Middle frontal gyrus (tissue), 1 donor: ENCODE data around the gene SMAD1.
A peak's percentile ranks its signal among the peaks of the same experiment; 100 is the strongest.

ENCODE experiments used
- DNase-seq: peaks from one replicate; pipeline ENCODE4 v3.0.0-alpha.2; 2015; ENCODE audit warnings: low spot score; ENCODE audit errors: extremely low spot score

The SMAD1 gene

DNA sequence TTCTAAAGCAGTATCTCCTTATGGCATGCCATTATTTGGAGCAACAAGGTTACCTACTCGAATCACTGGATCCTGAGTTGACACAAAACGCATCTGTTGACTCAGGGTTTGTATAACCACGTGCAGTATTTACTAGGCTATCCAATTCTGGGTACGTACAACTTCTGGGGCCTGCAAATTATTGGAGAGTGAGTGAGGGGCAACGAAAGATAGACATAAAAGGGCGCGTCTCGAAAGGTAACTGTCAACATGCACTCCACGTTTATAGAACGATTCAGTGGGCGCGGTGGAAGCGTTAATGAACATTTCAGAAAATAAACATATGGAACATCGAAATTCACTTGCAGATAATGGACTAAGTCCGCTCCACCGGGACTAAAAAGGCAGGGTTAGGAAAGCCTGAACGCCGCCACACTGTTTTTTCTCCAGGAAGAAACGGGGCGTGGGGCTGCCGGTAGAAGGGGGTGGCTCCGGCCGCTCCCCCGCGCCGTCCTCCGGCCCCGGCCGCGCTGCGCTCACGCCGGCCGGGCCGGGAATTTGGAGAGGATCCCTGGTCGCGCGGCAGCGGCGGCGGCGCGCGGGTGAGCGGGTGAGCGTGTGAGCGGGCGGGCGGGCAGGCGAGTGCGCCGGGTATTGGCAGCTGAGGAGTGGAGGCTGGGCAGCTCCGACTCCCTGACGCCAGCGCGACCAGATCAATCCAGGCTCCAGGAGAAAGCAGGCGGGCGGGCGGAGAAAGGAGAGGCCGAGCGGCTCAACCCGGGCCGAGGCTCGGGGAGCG, at the start of gene SMAD1:
SMAD1 (plus strand) TSS at position 690 of the 778 bp plus-strand sequence. CDS start 32,761 bp downstream, outside the sequence.
- DNase-seq, result peak; percentile 76

DNA sequence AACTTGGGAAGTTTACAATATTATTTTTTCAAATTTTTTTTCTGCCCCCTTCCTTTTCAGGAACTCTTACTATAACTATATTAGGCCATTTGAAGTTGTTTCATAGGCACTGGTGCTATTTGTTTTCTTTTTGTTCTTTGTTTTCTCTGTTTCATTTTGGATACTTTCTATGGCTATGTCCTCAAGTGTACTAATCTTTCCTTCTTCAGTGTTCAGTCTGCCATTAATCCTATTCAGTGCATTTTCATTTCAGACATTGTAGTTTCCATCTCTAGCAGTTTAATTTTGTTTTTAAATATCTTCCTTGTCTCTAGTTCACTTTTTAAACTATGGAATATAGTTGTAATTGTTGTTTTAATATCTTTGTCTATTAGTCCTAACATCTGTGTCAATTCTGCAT, 48.0 kb upstream of the SMAD1 start:
- DNase-seq, result no peak

DNA sequence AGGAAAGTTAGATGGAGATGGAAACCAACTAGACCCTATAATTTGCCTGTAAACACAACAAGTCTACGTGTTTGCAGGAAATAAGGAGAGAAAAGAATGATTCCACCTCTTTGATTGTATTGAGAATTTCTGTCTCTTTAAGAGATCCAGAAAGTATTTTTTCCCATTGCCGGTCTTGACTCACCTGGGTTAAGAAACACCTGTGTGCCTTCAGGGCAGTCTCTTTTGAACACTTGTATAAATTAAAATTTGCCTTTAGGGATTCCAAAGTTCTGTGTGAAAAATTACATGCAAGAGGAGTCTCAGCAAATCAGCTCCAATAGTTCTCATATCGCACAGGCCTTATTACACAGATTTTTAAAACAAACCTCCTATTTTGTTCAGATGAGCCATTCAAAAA, 46.0 kb upstream of the SMAD1 start:
- no peak for DNase-seq

DNA sequence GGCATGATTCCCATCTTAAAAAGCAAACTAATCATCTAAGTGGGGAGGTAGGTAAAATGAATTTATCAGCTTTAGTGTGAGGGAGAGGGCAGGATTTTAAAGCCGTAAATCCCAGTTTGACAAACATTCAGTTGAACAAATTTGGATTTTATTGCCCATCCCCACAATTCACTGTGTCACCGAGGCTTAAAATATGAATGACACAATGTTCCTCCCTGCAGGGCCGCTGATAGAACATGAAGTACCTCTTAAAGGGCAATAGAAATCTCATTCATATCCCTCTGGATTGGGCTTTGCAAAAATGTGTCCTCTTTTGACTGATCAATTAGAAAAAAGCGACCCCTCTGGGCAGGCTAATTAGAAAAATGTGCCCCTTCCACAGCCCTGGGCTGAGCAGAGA, 45.5 kb upstream of the SMAD1 start:
- no peak for DNase-seq

DNA sequence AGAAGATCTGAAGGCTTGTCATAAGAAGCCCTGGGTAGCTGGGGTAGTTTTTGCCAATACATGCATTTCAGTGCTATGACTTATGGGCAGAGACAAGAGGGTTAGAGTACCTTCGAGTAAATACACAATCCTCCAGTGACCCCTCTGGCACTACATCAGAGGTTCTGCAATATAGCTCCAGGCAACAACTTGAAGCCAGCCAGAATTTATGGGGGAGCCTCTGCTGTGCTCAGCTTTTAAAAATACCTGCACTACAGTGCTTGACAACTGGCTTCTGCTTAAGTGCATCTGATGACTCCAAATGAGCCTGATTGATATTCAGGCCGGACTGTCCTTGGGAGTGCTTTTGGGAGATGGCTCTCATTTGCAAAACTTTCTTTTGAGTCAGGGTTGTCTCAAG, 44.9 kb upstream of the SMAD1 start:
- DNase-seq, result no peak

DNA sequence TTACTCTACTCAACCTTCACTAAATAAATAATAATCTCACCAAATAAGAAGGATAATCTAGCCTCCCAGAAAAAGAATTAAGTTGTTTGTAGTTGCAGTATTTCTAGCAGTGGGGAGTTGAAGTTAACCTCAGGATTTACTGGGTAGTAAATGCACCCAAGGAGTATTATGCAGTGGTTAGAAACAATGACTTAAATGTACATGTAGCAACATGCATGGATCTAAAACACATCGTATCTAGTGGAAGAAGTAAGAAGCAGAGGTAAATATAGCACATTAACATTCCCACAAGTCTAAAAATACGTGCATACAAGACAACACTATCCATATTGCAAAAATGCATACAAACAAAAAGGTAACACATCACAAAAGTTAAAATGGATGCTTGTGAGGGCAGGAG, 44.2 kb upstream of the SMAD1 start:
- no peak for DNase-seq

DNA sequence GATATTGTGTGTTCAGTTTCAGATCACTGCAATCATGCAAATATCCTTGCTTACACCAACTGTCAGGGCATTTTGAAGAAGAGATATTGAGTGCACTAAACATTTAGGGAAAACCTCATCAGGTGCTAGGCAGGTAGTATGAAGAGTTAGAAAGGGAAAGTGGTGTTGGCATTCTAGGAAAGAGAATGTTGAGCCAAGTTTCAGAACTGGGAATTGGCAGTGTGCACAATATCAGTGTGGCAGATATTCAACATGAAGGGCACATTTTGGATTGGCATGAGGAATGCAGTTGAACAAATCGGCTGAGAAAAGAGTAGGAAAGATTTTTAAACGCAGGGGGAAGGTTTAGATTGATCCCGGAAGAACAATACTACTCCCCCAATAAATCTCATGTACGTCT, 43.4 kb upstream of the SMAD1 start:
- no peak for DNase-seq

DNA sequence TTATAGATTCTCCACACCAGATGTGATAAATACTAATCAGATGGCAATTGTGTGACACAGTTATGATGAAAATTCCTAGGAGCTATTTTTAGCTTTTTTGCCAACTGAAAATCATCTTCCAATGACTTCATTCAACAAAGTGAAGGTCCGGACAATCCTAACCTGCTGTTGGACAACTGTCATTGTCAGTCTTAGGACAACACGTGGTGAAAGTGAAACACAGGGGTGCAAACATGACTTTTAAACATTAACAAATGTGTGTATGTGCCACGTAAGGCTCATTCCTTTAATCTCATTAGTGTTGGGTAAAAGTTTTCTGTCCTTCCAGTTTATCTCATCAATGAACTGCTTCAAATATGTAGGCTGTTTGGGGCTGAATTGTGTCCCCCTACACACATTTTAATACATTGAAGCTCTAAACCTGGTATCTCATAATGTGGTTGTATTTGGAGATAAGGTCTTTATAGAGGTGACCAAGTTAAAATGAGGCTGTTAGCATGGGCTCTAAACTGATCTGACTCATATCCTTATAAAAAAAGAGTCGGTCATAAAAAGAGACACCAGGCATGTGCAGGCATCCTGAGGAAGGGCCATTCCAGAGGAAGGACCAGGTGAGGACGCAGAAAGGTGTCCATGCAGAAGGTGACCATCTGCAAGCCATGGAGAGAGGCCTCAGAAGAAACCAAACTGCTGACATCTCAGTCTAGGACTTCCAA, 41.2 kb upstream of the SMAD1 start:
- no peak for DNase-seq

DNA sequence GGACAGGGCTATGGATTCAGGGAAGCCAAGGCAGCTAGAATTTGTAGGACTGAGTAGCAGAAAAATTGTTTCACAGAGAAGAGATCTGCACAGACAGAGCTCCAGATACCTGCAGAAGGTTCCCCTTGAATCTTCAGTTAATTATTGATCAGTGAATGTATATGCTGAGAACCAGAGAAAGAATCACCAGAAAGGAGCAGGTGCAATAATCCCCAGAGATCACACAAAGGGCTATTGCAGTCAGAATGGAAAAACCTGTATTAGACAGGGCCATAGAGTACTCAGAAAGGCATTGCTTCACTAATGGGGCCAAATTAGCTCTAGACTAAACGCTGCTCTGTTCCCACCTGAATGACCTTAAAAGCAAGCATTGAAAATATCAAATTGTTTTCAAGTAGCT, 35.5 kb upstream of the SMAD1 start:
- DNase-seq, result no peak

DNA sequence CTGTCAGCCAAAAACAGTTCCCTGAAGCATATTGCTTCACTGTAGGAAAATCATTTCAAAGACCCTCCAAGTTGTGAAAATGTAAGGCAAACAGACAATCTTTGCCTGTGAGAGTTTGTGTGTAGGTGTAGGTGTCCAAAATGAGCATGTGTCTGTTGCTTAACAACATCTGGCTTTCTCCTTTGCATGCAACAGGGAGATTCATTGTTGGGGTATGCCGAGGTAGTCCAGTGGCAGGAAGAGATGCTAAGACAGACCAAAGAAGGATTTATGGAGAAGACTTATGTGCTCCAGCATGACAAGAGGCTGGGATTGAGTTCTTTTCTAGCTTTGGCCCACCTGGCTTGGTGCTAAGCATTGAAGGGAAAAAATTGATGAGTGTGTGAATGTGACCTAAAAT, 29.8 kb upstream of the SMAD1 start:
- DNase-seq, result no peak

DNA sequence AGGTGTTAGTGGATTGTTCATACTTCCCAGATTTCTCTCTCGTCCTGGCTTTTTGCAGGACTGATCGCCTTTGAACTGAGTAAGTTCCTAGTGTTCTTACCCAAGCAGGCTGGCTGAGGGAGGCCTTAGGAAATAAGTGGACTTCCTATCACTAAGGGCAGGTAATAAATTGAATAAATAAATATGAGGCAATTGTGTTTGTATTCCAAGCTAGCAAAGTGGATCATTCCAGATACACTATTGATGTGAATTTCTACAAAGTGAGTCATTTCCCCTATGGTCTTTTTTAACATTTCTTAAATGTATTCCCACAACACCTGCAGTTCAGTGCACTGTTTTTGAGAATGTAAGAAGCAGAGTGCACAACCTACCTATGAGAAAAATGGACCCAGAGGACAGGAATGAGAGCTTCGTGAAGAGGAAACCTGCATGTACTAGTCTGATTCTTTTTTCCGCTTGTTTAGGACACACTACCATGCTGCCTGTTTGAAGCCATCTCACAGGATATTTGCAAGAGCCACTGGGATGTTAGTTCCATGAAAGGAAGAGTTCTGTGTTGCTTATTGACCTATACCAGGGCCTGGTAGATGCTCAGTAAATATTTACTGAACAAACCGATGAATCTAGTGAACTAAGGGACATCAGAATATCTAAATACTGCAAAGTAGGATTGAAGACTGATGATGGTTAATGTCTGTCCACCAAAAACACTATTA, 29.0 kb upstream of the SMAD1 start:
- no peak for DNase-seq

DNA sequence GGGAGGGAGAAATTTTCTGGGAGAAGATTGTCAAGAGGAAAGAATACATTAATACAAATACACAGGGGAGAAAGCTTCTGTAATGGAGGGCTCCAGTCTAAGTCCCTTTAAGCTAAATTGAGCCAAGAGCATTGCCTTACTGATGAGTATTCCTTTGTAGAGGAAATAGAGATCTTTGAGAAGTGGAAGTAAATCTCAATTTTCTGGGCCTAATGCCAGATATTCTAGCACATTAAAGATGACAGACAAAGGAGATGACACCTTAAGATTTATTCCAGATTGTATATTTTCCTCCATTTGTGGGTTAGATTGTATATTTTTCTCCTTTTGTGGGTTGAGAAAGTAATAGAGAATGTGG, 28.5 kb upstream of the SMAD1 start:
- DNase-seq, result no peak

DNA sequence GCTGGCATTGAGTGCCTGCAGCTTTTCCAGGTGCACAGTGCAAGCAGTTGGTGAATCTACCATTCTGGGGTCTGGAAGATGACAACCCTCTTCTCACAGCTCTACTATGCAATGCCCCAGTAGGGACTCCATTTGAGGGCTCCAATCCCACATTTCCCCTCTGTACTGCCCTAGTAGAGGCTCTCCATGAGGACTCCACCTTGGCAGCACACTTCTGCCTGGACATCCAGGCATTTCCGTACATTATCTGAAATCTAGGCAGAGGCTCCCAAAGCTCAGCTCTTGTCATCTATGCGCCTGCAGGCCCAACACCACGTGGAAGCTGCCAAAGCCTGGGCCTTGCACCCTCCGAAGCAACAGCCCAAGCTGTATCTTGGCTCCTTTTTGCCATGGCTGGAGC, 8.4 kb upstream of the SMAD1 start:
- no peak for DNase-seq

DNA sequence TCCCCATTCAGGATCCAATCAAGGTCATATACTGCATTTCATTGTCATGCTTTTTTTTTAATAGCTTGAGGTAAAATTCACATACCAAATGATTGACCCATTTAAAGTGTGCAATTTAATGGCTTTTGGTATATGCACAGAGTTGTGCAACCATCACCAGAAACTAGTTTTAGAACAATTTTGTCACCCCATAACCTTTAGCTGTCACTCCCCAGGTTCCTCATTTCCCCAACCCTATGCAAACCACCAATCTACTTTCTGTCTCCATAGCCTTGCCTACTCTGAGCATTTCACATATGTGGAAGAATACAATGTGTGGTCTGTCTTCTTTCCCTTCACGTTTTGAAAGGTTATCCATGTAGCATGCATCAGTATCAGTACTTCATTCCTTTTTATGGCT, 1.4 kb upstream of the SMAD1 start:
- DNase-seq, result no peak

DNA sequence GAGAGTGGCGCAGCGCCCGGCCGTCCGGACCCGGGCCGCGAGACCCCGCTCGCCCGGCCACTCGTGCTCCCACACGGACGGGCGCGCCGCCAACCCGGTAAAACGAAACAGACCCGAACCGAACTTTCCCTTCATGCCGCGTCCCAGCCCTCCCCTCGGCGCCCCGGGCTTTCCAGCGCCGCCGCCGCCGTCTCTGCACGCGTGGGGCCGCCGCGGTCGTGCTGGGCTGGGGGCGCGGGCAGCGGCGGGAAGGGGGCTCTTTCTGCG, 222 bp downstream of the SMAD1 start:
- DNase-seq, result no peak

DNA sequence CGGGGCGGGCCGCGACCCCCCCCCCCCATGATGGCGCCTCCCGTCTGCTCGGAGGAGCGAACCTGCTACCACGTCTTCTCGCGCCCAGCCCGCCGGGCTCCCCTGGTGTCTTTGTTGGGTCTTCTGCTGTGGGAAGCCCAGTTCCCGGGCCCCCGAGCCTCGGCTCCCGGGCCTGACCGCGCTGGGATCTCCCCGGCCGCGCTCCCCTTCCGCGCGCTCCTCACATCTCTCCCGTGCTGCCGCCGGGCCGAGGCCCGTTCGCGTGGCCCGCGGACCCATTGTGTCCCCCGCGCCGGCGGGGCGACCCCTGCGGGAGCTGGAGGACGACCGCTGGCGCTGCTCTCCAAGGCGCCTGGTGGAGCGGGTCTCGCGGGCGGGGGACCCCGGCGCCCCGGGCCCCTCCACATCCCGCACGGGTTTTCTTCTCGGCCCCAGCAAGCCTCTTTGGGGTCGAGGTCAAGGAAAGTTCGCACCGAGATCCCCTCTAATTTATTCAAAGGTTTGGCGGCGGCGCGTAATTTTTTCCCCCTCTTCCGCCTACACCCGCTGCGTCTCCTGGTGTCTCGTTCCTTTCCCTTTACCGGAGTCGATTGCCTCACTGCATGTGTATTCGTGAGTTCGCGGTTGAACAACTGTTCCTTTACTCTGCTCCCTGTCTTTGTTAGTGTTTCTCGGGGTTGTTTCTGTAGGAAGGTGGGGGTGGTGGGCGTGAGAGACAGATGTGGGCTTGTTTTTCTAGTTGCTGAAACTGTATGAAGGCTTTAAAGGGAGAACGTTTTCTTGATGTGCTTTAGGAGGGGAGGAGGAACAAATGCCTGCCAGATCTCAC, 770 bp downstream of the SMAD1 start:
- no peak for DNase-seq

DNA sequence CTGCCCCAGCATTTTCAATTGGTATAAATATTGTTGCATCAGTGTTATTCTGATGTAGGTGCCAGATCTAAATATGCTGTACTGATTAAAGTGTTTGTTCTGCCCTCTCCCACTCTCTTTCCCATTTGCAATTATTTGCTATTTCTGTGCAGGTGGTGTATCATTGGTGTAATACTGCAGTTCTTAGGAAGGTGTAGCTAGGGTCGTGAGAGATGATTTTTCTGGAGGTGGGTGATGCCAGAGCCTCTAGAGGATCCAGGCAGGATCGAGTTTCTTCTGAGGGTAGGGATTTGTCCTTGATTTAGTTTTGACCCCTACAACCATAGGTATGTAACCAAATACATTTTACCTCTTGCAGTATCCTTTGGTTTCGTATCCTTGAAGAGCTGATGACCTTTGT, 1.9 kb downstream of the SMAD1 start:
- DNase-seq, result no peak

DNA sequence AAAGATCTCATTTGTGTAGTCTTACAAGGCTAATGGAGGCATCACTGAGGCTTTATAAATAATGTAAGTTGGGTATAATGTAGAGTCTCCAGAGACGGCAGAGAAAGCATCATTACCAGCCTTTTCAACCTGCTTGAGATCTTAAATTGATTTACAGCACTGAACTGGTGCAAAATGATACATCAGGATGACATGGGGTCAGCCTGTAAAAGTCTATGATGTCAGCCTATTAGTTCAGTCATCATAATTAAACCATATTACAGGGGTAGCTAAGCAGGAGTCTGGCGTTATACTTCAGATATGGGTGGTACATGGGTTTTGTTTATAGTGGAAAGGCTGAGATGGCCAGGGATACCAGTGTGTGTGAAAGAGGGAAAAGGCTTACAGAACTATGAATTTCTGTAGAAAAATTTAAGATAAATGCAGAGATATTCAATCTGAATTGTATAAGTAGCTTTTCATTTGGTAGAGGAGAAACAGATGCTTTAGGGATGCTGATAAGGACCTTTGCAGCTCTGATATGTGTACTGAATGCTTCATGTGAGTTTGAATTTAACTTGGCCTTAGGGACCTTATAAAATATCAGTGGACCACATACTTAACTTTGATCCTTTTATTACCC, 2.7 kb downstream of the SMAD1 start:
- DNase-seq, result no peak

DNA sequence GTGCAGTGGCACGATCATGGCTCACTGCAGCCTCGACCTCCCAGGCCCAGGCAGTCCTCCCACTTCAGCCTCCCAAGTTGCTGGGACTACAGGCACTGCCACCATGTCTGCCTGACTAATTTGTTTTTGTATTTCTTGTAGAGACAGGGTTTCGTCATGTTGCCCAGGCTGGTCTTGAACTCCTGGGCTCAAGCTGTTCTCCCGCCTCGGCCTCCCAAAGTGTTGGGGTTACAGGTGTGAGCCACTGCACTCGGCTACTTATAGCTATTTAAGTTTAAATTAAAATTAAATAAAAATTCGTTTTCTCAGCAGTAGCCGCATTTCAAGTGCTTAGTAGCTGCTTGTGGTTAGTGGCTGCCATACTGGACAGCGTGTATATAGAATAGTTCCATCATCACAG, 3.5 kb downstream of the SMAD1 start:
- DNase-seq, result no peak

DNA sequence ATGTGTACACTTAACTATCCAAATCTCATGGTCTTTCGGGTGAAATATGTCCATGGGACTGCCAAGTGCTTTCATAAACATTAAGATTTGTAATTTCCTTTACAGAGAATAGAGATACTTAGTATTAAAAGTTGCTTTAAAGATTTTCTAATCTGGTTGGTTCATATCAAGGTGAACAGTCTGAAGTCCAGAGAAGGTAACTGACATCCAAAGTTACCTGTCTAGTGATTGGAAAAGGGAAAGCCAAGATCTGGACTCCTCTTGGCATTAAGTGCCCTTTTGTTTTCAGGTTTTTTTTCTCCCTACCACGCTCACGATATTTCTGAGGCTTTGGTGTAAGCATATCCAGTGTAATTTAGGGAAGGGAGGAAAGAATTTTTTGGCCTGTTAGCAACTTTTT, 5.0 kb downstream of the SMAD1 start:
- no peak for DNase-seq

DNA sequence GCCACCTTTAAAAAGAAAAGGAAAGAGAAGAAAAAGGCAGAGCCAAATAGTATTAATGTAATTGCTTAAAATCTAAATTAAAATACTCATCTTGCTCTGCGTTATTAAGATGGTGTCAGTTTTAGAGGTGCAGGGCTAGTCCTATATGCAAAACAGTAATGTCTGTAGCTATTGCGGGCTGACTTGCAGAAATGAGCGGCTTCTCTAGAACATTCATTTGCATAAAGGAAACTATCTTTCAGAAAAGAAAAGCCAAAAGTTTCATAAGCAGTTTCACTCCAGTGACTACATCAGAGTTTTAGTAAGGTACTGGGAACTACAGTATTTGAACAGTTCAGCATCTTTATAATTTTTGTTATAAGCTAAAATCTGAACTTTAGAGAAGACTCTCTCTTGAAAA, 6.0 kb downstream of the SMAD1 start:
- DNase-seq, result no peak
